Adrenal gland (tissue), 5 donors: ENCODE data around the gene KCNK6.

Source experiments
- POLR2A ChIP-seq, 2 donors: fragments of 450-650 bp; IDR thresholded peaks; one replicate each; pipeline ENCODE4 v1.6.1; 2017; ENCODE audit warnings: antibody characterized with exemption in 2 of 2, mild to moderate bottlenecking in 2 of 2, moderate library complexity in 1 of 2
- TF ChIP-seq, protein P1 (sequence below), 6 experiments: fragments of 450-650 bp in 4 of 6; fragments of 200-600 bp in 2 of 6; sonication (generic) in 1 of 6; IDR thresholded peaks; 1 replicate in 5 of 6; 2 replicates in 1 of 6; pipeline versions ENCODE4 v1.5.1 to v1.8.0; 2016 to 2021; ENCODE audit warnings: antibody characterized with exemption in 6 of 6, mild to moderate bottlenecking in 2 of 6, moderate library complexity in 1 of 6
- donor health status: DM: no; HTN: no; CAD: no.

DNA sequence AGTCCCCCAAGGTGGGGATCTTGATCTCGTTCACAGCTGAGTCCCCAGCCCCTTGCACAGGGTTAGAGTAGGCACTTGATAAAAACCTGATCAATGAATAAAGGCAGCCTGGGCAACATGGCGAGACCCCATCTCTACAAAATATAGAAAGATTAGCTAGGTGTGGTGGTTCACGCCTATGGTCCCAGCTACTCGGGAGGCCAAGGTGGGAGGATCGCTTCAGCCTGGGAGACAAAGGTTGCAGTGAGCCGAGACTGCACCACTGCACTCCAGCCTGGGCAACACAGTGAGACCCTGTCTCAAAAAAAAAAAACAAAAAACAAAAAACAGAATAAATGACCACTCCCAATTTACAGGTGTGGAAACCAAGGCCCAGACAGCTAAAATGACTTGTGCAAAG is 8.7 kb upstream of the KCNK6 start:
- TF ChIP-seq, protein P1, sequence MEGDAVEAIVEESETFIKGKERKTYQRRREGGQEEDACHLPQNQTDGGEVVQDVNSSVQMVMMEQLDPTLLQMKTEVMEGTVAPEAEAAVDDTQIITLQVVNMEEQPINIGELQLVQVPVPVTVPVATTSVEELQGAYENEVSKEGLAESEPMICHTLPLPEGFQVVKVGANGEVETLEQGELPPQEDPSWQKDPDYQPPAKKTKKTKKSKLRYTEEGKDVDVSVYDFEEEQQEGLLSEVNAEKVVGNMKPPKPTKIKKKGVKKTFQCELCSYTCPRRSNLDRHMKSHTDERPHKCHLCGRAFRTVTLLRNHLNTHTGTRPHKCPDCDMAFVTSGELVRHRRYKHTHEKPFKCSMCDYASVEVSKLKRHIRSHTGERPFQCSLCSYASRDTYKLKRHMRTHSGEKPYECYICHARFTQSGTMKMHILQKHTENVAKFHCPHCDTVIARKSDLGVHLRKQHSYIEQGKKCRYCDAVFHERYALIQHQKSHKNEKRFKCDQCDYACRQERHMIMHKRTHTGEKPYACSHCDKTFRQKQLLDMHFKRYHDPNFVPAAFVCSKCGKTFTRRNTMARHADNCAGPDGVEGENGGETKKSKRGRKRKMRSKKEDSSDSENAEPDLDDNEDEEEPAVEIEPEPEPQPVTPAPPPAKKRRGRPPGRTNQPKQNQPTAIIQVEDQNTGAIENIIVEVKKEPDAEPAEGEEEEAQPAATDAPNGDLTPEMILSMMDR (IDR thresholded peaks at IDR 0.05): no peak
- TF ChIP-seq POLR2A (IDR thresholded peaks at IDR 0.05): no peak
